ENCODE measurements around the gene ORM1.
"Not testable (repeated sequence)": the region's sequence is repeated elsewhere in the genome, so short reads cannot be mapped to it uniquely, and the experiment has no call there.

ORM1 gene

DNA sequence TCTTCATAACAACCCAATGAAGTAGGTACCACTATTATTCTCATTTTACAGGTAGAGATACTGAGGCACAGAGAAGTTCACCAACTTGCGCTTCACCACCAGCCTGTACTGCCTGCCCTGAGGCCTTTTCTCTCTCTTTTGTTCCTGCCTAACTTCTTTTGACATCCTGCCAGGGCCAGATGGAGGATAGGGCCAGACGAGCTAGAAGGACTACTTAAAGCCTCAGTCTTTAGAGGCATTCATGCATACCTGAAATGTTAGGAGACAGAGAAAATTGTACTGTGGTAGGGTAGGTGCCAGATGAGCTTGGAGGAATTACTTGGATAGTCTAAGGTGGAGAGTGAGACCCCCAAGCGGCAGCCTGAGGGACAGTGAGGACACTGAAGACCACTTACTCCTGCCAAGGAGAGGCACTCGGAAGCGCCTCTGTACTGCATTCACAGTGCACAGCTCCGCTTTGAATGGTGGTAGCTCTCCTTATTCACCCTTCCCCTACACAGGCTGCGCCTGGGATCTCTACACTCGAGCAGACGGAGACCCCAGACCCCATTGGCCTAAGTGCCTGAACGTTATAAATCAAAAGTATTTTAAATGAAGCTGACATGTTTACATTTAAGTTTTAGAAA, 6.2 kb upstream of the ORM1 start:
- no peak for TF ChIP-seq CTCF (IDR thresholded peaks at IDR 0.05; ENCODE audit: low read depth, low read length)

DNA sequence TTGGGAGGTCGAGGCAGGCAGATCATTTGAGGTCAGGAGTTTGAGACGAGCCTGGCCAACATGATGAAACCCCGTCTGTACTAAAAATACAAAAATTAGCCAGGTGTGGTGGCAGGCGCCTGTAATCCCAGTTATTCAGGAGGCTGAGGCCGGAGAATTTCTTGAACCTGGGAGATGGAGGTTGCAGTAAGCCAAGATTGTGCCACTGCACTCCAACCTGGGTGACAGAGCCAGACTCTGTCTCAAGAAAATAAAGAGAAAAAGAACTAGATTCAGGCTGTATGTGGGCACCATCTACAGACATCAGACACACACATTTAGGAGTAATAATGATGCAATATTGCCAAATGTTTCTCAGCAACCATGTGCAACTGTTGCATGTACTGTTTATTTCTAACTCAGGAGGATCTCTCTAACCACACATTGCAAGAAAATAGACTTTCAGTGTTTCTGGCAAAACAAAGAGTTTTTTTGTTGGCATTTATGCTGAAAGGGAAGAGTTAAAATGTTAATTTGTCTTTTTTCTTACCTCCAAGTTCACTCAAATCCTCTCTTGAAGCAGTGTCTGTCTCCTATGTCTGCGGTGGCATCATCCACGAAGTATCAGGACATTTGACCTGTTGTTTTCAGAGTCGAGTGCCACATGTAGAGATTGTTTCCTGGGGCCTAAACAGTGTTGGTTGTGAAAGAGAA, 5.1 kb upstream of the ORM1 start:
- TF ChIP-seq CTCF (IDR thresholded peaks at IDR 0.05; ENCODE audit: low read depth, low read length): no peak
- no peak overlapping the region for H3K4me3 ChIP-seq (ENCODE audit: low read depth, low read length)

More for the DNA sequence above, 6.2 kb upstream of the ORM1 start:
- no peak overlapping the region for H3K4me3 ChIP-seq (ENCODE audit: low read depth, low read length)

DNA sequence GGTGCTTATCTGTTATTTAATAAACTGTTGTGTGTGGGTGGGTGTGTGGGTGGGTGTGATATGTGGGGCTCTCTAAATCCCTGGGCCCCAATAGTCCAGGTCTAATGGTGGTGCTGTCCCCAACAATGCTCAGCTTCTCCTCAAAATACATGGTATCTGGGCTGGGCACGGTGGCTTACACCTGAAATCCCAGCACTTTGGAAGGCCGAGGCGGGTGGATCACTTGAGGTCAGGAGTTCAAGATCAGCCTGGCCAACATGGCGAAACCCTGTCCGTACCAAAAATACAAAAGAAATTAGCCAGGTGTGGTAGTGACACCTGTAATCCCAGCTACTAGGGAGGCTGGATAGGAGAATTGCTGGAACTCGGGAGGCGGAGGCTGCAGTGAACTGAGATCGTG, 4.5 kb upstream of the ORM1 start:
- no peak for TF ChIP-seq CTCF (IDR thresholded peaks at IDR 0.05; ENCODE audit: low read depth, low read length)
- H3K4me3 ChIP-seq (ENCODE audit: low read depth, low read length): no peak overlapping the region

- no peak for TF ChIP-seq CTCF (IDR thresholded peaks at IDR 0.05; ENCODE audit: low read depth, low read length)
- no peak overlapping the region for H3K4me3 ChIP-seq (ENCODE audit: low read depth, low read length)
These were observed 3.8 kb upstream of the ORM1 start for GRCh38 chr9:114319147-114319546.

DNA sequence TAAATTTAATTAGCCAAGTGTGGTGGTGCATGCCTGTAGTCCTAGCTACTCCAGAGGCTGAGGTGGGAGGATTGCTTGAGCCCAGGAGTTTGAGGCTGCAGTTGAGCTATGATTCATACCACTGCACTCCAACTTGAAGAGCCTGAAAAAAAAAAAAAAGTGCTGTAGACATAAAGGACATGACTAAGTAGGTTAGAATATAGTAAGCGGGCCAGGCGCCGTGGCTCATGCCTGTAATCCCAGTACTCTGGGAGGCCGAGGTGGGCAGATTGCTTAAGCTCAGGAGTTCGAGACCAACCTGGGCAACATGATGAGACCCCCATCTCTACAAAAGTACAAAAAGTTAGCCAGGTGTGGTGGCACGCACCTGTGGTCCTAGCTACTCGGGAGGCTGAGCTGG, 2.2 kb upstream of the ORM1 start:
- not testable (repeated sequence) for H3K4me3 ChIP-seq (ENCODE audit: low read depth, low read length)

- no peak overlapping the region for H3K4me3 ChIP-seq (ENCODE audit: low read depth, low read length)
- no peak for TF ChIP-seq CTCF (IDR thresholded peaks at IDR 0.05; ENCODE audit: low read depth, low read length)
These were observed 1.1 kb upstream of the ORM1 start for GRCh38 chr9:114321759-114322158.

- H3K4me3 ChIP-seq (ENCODE audit: low read depth, low read length): not testable (repeated sequence)
These were observed 609 bp upstream of the ORM1 start for GRCh38 chr9:114322160-114322818.

DNA sequence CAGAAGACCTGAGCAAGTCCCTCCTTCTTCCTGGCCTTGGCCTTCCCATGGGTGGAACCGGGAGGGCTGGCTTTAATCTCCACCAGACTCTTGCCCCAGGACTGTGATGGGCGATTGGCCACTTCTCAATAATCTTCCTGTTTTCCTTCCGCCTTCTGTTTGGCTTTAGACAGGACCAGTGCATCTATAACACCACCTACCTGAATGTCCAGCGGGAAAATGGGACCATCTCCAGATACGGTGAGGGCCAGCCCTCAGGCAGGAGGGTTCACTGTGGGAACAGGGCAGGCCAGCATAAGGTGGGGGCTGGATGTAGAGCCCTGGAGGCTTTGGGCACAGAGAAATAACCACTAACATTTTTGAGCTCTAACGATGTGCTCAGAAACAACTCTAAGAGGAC, 951 bp downstream of the ORM1 start:
- not testable (repeated sequence) for H3K4me3 ChIP-seq (ENCODE audit: low read depth, low read length)

DNA sequence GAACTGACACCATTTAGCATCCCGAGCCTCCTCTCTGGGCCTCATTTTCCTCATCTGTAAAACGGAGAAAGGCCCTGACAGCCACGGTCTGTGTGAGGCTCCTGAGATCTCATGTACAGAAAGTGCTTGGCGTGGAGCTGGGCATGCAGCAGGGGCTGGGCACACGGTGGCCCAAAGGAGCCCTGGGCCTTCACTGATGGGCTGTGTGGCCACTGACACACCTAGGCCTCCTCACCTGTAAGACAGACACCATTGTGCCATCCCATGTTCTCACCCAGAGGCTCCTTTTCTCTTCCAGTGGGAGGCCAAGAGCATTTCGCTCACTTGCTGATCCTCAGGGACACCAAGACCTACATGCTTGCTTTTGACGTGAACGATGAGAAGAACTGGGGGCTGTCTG, 1.6 kb downstream of the ORM1 start:
- TF ChIP-seq CTCF (IDR thresholded peaks at IDR 0.05; ENCODE audit: low read depth, low read length): no peak
- H3K4me3 ChIP-seq (ENCODE audit: low read depth, low read length): no peak overlapping the region

GRCh38 chr9:114324965-114325364, 2.1 kb downstream of the ORM1 start:
- H3K4me3 ChIP-seq (ENCODE audit: low read depth, low read length): not testable (repeated sequence)

DNA sequence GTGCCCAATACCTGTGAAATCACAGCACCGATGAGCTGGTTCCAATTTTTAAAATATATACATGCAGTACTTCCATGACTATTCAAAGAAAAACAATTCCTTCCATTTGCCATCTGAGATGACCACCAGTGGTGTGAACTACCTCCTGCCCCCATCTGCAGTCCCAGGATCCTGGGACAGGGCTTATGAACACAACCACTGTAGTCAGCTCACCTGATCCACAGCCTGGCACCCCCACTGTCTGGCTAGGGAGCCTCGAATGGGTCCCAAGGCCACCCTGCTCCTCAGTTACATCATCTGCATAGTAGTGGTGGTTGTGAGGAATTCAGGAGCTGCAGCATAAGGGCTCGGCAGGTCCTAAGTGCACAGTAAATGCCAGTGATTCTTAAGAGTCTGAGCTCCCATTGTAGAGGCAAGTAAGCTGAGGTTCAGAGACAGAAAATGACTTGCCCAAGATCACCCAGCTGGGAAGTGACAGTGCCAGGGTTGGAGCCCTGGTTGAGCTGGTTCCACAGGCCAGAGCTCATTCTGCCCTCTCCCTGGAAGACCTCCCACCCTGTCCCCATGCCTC, 2.9 kb downstream of the ORM1 start:
- H3K4me3 ChIP-seq (ENCODE audit: low read depth, low read length): not testable (repeated sequence)

All from WI38 (cell line).